ENCODE data around the gene AFF3. TPM values are rescaled to one million over a fixed set of nuclear protein-coding genes. Genes with fewer than 3 reads are reported as not detected.

The AFF3 gene
- total and polyA plus RNA-seq, 2 of the 8 experiments (the other 6 are each of a cell fraction or from before 2014, with no cell fraction given): 0.27 to 3.0 TPM

DNA sequence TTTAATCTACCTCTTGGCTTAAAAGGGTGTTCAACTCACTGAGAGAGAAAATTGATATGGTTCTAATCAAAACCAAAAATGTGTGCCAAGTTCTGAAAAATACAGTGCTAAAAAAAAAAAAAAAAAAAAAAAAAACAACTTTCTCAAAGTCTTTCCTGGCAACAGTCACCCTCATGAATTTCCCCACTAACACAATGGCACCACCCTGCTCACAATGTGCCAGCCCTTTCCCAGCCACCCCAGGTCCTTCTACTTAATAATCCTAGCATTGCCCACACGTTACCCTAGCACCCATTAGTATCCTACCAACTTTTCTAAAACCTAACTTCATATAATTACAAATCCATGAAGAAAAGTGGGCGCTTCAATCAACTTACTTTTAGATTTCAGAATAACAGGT lies 106.4 kb downstream of the AFF3 start:
- CTCF ChIA-PET (ENCODE audit: partially characterized antibody): no interaction called here

More for the DNA sequence above, 106.4 kb downstream of the AFF3 start:
- POLR2A ChIA-PET (ENCODE audit: partially characterized antibody): no interaction called here
- Histone ChIP-seq H4K91ac (replicated peaks; ENCODE audit: insufficient read length, low read length) (no peak overlapping the region), H2BK5ac (ENCODE audit: low read depth, low read length) (no peak overlapping the region), H2AK5ac (ENCODE audit: low read depth, low read length) (no peak overlapping the region), H2AFZ (ENCODE audit: low read length) (no peak overlapping the region), H3K4ac (replicated peaks; ENCODE audit: insufficient read length, low read depth, low read length) (no peak overlapping the region), H3K9me3 (ENCODE audit: insufficient read depth in 2 of 2, low read depth in 1 of 2, low read length in 1 of 2) (no peaks in the 10 kb centered on the region), H3K14ac (ENCODE audit: insufficient read length) (no peak overlapping the region), H3K4me1 (replicated peaks in 1 of 4; ENCODE audit: control insufficient read depth in 3 of 4, insufficient read depth in 4 of 4, low read length in 3 of 4) (no peaks in the 10 kb centered on the region), H4K20me1 (replicated peaks in 1 of 2; ENCODE audit: control insufficient read depth in 1 of 2, insufficient read depth in 2 of 2, low read length in 2 of 2) (no peaks in the 10 kb centered on the region), H3K36me3 (ENCODE audit: control insufficient read depth in 2 of 4, insufficient read depth in 4 of 4, low read length in 3 of 4) (no peaks in the 10 kb centered on the region), H3K27ac (ENCODE audit: low read depth, low read length) (no peak overlapping the region), H2BK12ac (ENCODE audit: low read depth, low read length) (no peak overlapping the region), H3K18ac (ENCODE audit: extremely low read depth, low read length) (no peak overlapping the region), H3K9ac (replicated peaks in 1 of 4; ENCODE audit: extremely low read depth in 1 of 4, low read depth in 3 of 4, low read length in 3 of 4) (no peak overlapping the region), H4K8ac (ENCODE audit: extremely low read depth, insufficient read depth, low read length) (no peak overlapping the region), H2BK20ac (ENCODE audit: low read length) (no peak overlapping the region), H3K23me2 (ENCODE audit: low read depth, low read length) (no peaks in the 10 kb centered on the region), H3K4me3 (ENCODE audit: extremely low read depth in 1 of 4, insufficient read depth in 2 of 4, low read depth in 3 of 4, low read length in 4 of 4) (no peak overlapping the region), H3K79me2 (ENCODE audit: control insufficient read depth in 1 of 2, insufficient read depth in 2 of 2, low read length in 2 of 2) (no peaks in the 10 kb centered on the region), H3K27me3 (replicated peaks in 1 of 4; ENCODE audit: control insufficient read depth in 3 of 4, extremely low read depth in 1 of 4, insufficient read depth in 3 of 4, low read length in 3 of 4) (peaks cover 0 to 2% (median 0%) of the 10 kb centered on the region in 4 experiments; a peak in 1 of 7 replicates), H4K5ac (ENCODE audit: insufficient read length, low read depth, low read length) (no peak overlapping the region), H3K79me1 (ENCODE audit: low read depth, low read length) (no peaks in the 10 kb centered on the region), H2BK15ac (ENCODE audit: low read length) (no peak overlapping the region), H3K4me2 (ENCODE audit: insufficient read depth in 1 of 2, low read depth in 2 of 2, low read length in 2 of 2) (no peak overlapping the region), H3K56ac (replicated peaks; ENCODE audit: insufficient read length, low read depth, low read length) (no peak overlapping the region), H2BK120ac (replicated peaks; ENCODE audit: low read depth, low read length) (no peak overlapping the region), H3K23ac (ENCODE audit: insufficient read length) (no peak overlapping the region)
- TF ChIP-seq RAD21 (IDR thresholded peaks at IDR 0.05 in 1 of 2, conservative IDR thresholded peaks at IDR 0.05 in 1 of 2; ENCODE audit: low read depth in 2 of 2, low read length in 2 of 2): no peak
- no peak for TF ChIP-seq KDM4A (IDR thresholded peaks at IDR 0.05; ENCODE audit: low read depth, low read length, severe bottlenecking)
- no peak for TF ChIP-seq JUND (IDR thresholded peaks at IDR 0.05; ENCODE audit: low read length)
- TF ChIP-seq, protein P1, sequence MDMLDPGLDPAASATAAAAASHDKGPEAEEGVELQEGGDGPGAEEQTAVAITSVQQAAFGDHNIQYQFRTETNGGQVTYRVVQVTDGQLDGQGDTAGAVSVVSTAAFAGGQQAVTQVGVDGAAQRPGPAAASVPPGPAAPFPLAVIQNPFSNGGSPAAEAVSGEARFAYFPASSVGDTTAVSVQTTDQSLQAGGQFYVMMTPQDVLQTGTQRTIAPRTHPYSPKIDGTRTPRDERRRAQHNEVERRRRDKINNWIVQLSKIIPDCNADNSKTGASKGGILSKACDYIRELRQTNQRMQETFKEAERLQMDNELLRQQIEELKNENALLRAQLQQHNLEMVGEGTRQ (IDR thresholded peaks at IDR 0.05; ENCODE audit: low read length): no peak
- no peak for TF ChIP-seq RXRA (IDR thresholded peaks at IDR 0.05; ENCODE audit: insufficient read depth, low read depth, low read length)
- TF ChIP-seq SIN3A (conservative IDR thresholded peaks at IDR 0.05 in 1 of 2, IDR thresholded peaks at IDR 0.05 in 1 of 2; ENCODE audit: low read depth in 1 of 2, low read length in 2 of 2): no peak
- TF ChIP-seq GTF2F1 (IDR thresholded peaks at IDR 0.05; ENCODE audit: borderline replicate concordance, low read depth, low read length): no peak
- no peak for TF ChIP-seq ZNF274 (IDR thresholded peaks at IDR 0.05; ENCODE audit: borderline replicate concordance, extremely low read depth, low read length)
- no peak for TF ChIP-seq SIX5 (IDR thresholded peaks at IDR 0.05; ENCODE audit: low read depth, low read length)
- DNase-seq (ENCODE audit: low read depth in 1 of 2, low spot score in 2 of 2): no peak
- FAIRE-seq: no peak
- WGBS, 2 experiments (ENCODE audit: extremely low coverage in 1 of 2, insufficient coverage in 1 of 2, insufficient read length in 1 of 2, insufficient replicate concordance in 2 of 2, low coverage in 1 of 2, low lambda C conversion rate in 2 of 2, missing lambda C conversion rate in 1 of 2): 67% methylated on average over 2 of the region's 2 CpGs; no CpG with 5 or more reads in 1 of the 2 experiments
